HG03064 (cell line): ENCODE data around the gene TSSK3.
"Not testable (repeated sequence)": the region's sequence is repeated elsewhere in the genome, so short reads cannot be mapped to it uniquely, and the experiment has no call there.

Experiments used
- ATAC-seq: cut with Tn5 transposase; IDR thresholded peaks from one replicate; pipeline ENCODE4 v1.9.1; 2021; ENCODE audit warnings: low read depth; ENCODE audit not compliant: unreplicated experiment

The TSSK3 gene

GRCh38 chr1:32394890-32395432 is 32.6 kb downstream of the TSSK3 start:
- ATAC-seq = no peak

DNA sequence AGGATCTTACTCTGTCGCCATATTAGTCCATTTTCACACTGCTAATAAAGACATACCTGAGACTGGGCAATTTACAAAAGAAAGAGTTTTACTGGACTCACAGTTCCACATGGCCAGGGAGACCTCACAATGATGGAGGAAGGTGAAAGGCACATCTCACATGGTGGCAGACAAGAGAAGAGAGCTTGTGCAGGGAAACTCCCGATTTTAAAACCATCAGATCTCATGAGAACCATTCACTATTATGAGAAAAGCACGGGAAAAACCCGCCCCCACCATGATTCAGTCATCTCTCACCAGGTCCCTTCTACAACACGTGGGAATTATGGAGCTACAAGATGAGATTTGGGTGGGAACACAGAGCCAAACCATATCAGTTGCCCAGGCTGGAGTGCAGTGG is 34.2 kb downstream of the TSSK3 start:
- ATAC-seq = not testable (repeated sequence)

GRCh38 chr1:32398401-32398800 is 36.1 kb downstream of the TSSK3 start:
- ATAC-seq = no peak

DNA sequence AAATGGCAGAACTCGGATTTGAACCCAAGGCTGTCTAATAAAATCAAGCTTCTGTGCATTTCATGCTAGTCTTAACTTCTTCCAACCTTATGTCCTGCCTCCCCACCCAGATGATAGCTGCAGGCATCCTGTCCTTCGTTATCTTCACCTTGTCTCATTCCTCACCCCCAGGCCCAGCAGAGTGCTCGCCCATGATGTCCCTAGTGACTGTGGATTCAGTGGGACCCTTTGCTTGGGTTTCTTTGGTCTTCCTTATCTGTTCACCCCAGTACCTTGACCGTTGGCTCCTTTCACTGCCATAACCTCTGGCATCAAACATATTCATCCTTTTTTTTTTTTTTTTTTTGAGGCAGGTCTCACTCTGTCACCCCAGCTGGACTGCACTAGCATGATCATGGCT is 37.5 kb downstream of the TSSK3 start:
- no peak for ATAC-seq

DNA sequence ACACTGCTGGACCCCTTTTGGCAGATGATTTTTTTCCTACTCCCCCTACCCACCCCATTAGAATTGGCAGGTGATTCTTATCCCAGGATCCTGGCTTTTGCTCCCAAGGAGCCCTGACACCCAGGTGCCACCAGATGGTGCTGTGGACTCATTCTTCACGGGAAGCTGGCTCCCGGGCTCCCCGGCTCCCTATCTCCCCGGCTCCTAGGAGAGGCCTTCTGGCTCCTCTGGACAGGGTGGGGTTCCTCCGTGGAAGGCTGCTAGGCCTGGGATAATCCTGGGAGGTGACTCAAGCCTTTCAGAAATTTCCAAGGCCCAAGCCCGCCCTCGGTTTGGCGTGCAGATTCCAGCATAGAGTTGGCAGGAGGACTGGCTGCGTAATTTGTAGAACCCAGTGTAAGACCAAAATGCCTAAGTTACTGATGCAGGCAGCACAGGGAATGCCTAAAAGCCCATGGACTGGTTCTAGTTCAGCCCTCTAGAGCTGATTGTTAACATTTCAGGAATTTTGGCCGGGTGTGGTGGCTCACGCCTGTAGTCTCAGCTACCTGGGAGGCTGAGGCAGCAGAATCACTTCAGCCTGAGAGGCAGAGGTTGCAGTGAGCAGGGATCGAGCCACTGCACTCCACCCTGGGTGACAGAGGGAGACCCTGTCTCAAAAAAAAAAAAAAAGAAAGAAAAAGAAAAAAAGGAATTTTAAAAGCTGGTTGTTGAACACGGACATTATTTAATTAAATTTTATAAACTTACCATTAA is 38.7 kb downstream of the TSSK3 start:
- no peak for ATAC-seq

DNA sequence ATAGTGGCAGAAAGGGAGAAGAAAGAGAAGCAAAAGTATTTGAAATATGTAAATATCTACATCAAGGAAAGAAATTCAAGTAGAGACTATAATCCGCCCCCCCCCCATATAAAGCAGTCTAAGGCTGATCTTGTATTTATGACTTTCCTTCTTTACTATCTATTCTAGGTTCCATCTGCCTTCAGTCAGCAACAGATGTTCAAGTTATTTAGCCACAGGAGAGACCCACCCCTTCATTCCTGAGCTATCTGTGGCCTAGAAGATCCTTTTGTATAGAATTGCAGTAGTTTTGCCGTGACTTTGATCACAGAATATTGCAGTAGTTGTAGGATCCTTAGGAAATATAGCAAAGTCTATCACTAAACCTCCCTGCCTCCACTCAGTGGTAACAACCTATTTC is 42.6 kb downstream of the TSSK3 start:
- ATAC-seq = no peak

DNA sequence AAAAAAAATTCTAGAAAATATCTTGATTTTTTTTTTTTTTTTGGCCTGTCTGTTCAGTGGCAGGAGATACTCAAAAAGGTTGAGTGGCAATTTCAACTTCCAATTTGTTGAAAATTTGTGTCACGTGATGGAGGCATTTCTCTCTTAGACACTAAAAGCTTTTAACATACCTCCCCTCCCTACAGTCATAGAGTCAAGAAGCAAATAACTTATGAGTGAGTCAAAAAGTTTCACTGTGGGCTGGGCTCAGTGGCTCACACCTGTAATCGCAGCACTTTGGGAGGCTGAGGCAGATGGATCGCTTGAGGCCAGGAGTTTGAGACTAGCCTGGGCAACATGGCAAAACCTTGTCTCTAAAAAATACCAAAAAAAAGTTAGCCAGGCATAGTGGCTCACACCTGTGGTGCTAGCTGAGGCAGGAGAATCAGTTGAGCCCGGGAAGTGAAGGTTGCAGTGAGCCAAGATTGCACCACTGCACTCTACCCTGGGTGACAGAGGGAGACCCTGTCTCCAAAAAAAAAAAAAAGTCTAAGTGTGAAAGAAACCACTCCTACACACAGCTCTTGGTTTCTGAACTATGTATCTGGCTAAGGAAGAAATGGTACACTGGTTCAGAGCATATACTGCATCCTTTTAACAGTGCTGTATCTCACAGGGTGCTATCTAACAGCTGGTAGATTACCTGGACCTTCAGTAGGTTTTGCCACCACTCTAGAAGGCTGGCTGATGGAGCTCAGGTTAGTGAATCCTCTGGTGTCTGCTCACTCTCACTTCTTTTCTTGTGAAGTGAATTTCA is 43.5 kb downstream of the TSSK3 start:
- no peak for ATAC-seq

DNA sequence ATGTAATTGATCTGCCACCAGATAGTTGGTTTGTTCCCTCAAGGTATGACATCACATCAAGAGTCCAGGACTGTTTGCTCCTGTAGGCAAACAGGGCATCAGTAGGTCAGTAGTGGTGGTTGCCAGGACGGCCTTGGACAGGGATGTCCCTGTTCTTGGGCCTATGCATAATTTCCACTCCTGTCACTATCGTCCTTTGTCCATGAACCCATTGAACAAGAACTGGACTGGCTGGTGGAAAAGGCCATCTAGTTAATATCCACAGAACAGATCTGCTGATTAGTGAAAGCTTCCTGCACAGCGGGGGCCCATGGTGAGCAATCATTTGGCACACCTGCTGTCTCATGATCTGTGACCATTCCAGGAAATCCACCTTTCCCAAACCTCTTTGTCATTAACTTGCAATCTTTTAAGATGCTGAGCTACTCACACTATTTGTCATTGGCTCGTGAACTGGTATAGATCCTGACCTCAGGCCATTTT is 44.3 kb downstream of the TSSK3 start:
- ATAC-seq = no peak

DNA sequence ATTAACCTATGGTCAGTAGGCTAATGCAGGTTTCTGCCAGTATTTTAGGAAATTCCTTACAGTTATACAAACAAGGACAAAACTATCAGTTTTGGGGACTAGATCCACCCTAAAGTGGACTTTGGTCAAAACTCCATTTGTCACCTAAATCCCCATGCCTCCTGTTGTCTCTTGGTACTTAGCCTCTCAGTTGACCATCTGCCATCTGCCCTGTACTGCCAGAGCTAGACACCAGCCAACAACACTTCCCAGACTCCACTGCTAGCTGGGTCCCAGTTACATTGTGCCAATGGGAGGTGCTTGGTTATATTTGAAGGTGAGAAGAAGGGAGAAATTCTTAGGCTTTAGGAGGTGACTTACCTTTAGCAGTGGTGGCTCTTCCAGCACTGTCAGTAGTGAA is 48.9 kb downstream of the TSSK3 start:
- no peak for ATAC-seq

- no peak for ATAC-seq
Measured at GRCh38 chr1:32413507-32414185, 51.3 kb downstream of the TSSK3 start.
